ENCODE data around the gene NEK8. TPM values are rescaled to one million over a fixed set of nuclear protein-coding genes. Genes with fewer than 3 reads are reported as not detected.
"Not testable (repeated sequence)": the region's sequence is repeated elsewhere in the genome, so short reads cannot be mapped to it uniquely, and the experiment has no call there.

The NEK8 gene
- total and polyA plus RNA-seq, 8 donors = 2.5 to 9.7 (median 4.4) TPM

DNA sequence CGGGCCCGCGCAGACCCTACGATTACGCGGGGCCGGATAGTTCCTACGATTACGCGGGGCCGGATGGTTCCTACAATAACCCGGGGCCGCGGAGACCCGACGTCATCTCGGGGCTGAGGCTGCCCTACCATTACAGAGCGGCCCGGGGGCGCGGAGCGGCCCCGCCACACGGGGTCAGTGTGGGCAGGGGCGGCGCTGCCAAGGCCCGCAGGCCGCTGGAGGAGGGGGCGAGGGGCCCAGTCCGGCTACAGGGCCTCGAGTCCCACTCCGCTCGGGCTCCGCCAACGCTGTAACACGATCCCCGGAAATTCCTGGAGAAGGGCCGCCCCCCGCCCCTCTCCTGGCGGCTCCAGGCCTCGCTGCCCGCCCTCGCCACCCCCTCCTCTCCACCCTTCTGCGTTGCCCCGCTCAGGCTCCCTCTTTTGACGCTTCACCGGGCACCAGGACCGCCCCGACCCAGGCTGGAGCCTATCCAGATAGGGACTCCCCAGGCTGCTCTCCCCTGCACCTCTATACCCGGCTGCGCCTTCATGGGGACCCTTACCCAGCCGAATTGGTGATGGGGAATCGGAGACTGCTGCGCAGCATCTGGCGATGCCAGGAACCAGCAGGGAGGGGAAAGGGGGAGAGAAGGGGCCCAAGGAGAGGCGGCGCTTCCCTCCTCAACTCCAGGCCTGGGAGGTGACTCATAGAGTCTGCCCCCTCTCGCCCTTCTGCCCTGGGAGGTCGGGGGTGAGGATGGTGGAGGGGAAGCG is 10.8 kb upstream of the NEK8 start, which contains the start of gene RAB34:
RAB34 (minus strand) TSS at position 291 of the 755 bp plus-strand sequence. CDS start 602 bp downstream, outside the sequence.
- H3K4me3 ChIP-seq = peak within 1 kb of the TSS in 3 of 4 donors; percentile 7 to 39 (median 19)
- peak within 1 kb of the TSS in 3 of 4 donors; percentile 49 to 80 (median 74) for H3K27ac ChIP-seq
- ATAC-seq = peak in 2 of 4 donors; percentile 1
- FAIRE-seq = no peak
- peaks cover 11 to 22% (median 18%) of the 10 kb centered on the region in 3 donors for H3K4me1 ChIP-seq
- DNase-seq = peak in 4 of 6 donors; percentile 41 to 78 (median 55)
- H3K36me3 ChIP-seq = peaks cover 0 to 15% (median 7%) of the 10 kb centered on the region in 3 donors
- H3K27me3 ChIP-seq = no peaks in the 10 kb centered on the region
- intact Hi-C loops (cut with DNase I) = no loop called here
- WGBS, 2 donors = 28 to 42% methylated on average over 27 to 60 of the region's 60 CpGs
- no peaks in the 10 kb centered on the region for H3K9me3 ChIP-seq
- TF ChIP-seq, protein P1, sequence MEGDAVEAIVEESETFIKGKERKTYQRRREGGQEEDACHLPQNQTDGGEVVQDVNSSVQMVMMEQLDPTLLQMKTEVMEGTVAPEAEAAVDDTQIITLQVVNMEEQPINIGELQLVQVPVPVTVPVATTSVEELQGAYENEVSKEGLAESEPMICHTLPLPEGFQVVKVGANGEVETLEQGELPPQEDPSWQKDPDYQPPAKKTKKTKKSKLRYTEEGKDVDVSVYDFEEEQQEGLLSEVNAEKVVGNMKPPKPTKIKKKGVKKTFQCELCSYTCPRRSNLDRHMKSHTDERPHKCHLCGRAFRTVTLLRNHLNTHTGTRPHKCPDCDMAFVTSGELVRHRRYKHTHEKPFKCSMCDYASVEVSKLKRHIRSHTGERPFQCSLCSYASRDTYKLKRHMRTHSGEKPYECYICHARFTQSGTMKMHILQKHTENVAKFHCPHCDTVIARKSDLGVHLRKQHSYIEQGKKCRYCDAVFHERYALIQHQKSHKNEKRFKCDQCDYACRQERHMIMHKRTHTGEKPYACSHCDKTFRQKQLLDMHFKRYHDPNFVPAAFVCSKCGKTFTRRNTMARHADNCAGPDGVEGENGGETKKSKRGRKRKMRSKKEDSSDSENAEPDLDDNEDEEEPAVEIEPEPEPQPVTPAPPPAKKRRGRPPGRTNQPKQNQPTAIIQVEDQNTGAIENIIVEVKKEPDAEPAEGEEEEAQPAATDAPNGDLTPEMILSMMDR (IDR thresholded peaks at IDR 0.05) = no peak

DNA sequence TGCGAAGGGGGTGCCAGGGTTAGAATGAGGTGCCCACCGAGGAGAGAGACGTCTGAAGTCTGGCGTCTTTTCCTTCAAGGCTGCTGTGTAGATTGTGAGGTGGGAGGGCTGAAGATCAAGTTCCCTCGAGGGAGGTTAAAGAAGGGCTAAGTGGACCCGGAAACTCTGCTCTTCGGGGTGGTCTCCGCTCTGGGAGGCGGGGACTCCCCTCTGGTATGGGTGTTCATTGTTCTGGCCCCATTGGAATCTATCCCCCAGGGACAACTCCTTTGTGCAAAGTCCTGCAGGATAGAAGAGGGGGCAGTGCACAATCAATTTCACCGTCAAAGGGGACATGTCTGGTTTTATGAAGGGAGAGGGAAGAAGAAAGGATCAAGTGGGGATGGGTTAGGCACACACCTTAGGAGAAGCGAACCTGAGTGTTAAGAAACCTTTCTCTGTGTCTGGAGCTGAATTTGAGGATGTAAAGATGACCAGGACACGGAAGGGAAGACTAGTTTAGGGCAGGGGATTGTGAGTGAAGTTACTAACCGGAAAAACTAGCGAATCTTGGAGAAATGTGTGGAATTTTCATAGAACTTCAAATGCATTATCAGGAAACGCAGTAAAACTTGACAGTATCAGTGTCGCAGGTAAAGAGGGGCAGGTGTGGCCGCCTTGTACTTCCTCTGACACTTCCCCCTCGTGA is 10.1 kb upstream of the NEK8 start:
- ATAC-seq (no peak), DNase-seq (no peak), FAIRE-seq (no peak)
- Histone ChIP-seq H3K27ac (peak overlapping the region; percentile 17 to 80 (median 77)), H3K4me1 (peaks cover 11 to 22% (median 18%) of the 10 kb centered on the region in 3 donors), H3K27me3 (no peaks in the 10 kb centered on the region), H3K36me3 (peaks cover 0 to 22% (median 13%) of the 10 kb centered on the region in 3 donors), H3K9me3 (no peaks in the 10 kb centered on the region), H3K4me3 (peak overlapping the region in 1 of 4 donors; percentile 39)
- intact Hi-C loops (cut with DNase I) = no loop called here
- TF ChIP-seq, protein P1 (IDR thresholded peaks at IDR 0.05) = no peak
- WGBS, 2 donors = 69 to 70% methylated on average over 18 of the region's 18 CpGs

DNA sequence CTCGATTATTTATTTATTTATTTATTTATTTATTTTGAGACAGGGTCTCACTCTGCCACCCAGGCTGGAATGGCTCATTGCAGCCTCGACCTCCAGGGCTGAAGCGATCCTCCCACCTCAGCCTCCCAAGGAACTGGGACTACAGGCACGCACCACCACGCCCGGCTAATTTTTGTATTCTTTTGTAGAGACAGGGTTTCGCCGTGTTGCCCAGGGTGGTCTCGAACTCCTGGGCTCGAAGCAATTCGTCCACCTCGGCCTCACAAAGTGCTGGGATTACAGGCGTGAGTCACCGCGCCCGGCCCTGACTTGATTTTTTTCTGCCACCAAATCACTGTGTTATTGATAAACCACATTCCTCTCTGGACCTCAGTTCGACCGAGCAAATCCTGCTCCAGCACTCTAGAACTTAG is 9.6 kb upstream of the NEK8 start:
- FAIRE-seq (no peak), DNase-seq (no peak), ATAC-seq (no peak)
- intact Hi-C loops (cut with DNase I) = no loop called here
- TF ChIP-seq, protein P1 (IDR thresholded peaks at IDR 0.05) = no peak
- peaks cover 11 to 22% (median 18%) of the 10 kb centered on the region in 3 donors for H3K4me1 ChIP-seq
- H3K27ac ChIP-seq = peak overlapping the region; percentile 17 to 80 (median 77)
- H3K27me3 ChIP-seq = no peaks in the 10 kb centered on the region
- 27 to 29% methylated on average over 18 of the region's 18 CpGs for WGBS, 2 donors
- H3K4me3 ChIP-seq = peak overlapping the region in 3 of 4 donors; percentile 62 to 87 (median 76)
- no peaks in the 10 kb centered on the region for H3K9me3 ChIP-seq
- H3K36me3 ChIP-seq = peaks cover 0 to 28% (median 17%) of the 10 kb centered on the region in 3 donors

DNA sequence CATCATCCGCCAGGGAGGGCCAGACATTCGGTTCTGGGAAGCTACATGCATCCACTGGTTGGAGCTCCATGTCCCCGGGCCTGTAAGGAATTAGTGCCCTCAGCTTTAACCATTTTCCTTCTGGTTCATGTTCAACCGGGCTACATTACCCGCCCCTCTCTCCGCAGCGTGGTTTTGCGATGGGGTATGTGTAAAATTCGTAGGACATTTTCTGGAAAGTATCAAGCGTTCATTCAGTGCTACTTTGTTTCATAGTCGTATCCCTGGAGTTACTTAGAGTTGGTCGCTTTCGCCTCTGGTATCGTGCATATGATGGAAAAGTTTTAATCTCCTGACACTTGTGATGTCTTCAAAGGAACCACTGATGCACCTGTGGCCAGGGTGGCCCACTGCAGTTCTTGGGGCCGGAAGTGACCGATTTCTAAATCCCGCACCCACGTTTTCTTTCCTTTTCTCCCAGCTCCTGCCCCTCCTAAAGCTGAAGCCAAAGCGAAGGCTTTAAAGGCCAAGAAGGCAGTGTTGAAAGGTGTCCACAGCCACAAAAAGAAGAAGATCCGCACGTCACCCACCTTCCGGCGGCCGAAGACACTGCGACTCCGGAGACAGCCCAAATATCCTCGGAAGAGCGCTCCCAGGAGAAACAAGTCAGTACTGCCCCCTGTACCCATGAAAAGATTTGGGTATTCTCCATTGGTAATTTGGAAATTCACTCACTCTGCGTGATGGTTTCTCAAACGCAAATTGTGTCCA is 8.2 kb upstream of the NEK8 start:
- intact Hi-C loops (cut with DNase I) = loop anchor here in 1 of 3 donors (5.0 kb wide), 1 partner anchor 37 kb away; no protein-coding TSS in a partner anchor
- FAIRE-seq (no peak), DNase-seq (no peak), ATAC-seq (no peak)
- H3K36me3 ChIP-seq = peaks cover 0 to 33% (median 23%) of the 10 kb centered on the region in 3 donors
- peaks cover 11 to 31% (median 18%) of the 10 kb centered on the region in 3 donors for H3K4me1 ChIP-seq
- whole genome bisulfite sequencing, 2 donors = 3% methylated on average over 28 to 30 of the region's 30 CpGs
- TF ChIP-seq, protein P1 (IDR thresholded peaks at IDR 0.05) = no peak
- peak overlapping the region; percentile 17 to 80 (median 77) for H3K27ac ChIP-seq
- no peaks in the 10 kb centered on the region for H3K9me3 ChIP-seq
- H3K27me3 ChIP-seq = no peaks in the 10 kb centered on the region
- H3K4me3 ChIP-seq = peak overlapping the region; percentile 62 to 87 (median 78)

DNA sequence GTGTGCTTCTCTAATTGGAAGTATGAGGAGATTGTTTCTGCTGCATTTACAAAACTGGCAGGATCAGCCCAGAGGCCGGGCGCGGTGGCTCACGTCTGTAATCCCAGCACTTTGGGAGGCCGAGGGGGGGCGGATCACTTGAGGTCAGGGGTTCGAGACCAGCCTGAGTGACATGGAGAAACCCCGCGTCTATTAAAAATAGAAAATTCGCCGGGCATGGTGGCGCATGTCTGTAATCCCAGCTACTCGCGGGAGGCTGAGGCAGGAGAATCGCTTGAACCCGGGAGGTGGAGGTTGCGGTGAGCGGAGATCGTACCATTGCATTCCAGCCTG is 7.6 kb upstream of the NEK8 start:
- peak overlapping the region in 3 of 4 donors; percentile 62 to 87 (median 76) for H3K4me3 ChIP-seq
- not testable (repeated sequence) for DNase-seq, H3K9me3 ChIP-seq, FAIRE-seq, H3K27ac ChIP-seq, H3K27me3 ChIP-seq, ATAC-seq
- WGBS, 2 donors = 21 to 31% methylated on average over 19 of the region's 19 CpGs
- peaks cover 0 to 33% (median 23%) of the 10 kb centered on the region in 3 donors for H3K36me3 ChIP-seq
- intact Hi-C loops (cut with DNase I) = loop anchor here in 1 of 3 donors (5.0 kb wide), 1 partner anchor 36 kb away; no protein-coding TSS in a partner anchor
- H3K4me1 ChIP-seq = peaks cover 11 to 34% (median 18%) of the 10 kb centered on the region in 3 donors
